Activated T-cell treated with anti-CD3 and anti-CD28 coated beads for 4 hours (primary cell): ENCODE measurements around the gene SLC9A9.

Experiments
- DNase-seq: peaks from one replicate; pipeline ENCODE4 v3.0.0-alpha.2; 2020

The SLC9A9 gene

GRCh38 chr3:143228405-143228804, 619.9 kb downstream of the SLC9A9 start:
- no peak for DNase-seq

GRCh38 chr3:143226678-143227291, 621.5 kb downstream of the SLC9A9 start:
- DNase-seq, result no peak

DNA sequence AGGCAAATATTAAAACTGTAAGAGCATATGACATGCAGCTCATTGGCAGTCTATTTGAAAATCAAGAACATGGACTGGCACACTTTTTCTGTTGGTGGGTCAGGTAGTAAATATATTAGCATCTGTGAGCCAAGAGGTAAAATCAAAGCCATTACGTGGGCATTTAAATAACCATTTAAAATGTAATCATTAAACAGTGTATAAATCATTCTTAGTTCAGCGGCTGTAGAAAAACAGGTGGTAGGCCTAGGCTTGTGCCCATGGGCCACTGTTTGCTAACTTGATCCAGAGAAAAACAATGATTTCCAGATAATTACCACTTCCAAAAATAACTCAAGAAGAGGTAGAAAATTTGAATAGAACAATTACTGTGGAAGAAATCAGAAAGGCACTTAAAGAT, 623.6 kb downstream of the SLC9A9 start:
- no peak for DNase-seq

GRCh38 chr3:143222981-143223380, 625.3 kb downstream of the SLC9A9 start:
- DNase-seq, result no peak

GRCh38 chr3:143222505-143222904, 625.8 kb downstream of the SLC9A9 start:
- DNase-seq, result no peak

- no peak for DNase-seq
Observed at GRCh38 chr3:143221446-143221845, 626.8 kb downstream of the SLC9A9 start.

GRCh38 chr3:143220741-143221140, 627.5 kb downstream of the SLC9A9 start:
- no peak for DNase-seq

- DNase-seq, result no peak
Observed at GRCh38 chr3:143218166-143218835, 630.0 kb downstream of the SLC9A9 start.

DNA sequence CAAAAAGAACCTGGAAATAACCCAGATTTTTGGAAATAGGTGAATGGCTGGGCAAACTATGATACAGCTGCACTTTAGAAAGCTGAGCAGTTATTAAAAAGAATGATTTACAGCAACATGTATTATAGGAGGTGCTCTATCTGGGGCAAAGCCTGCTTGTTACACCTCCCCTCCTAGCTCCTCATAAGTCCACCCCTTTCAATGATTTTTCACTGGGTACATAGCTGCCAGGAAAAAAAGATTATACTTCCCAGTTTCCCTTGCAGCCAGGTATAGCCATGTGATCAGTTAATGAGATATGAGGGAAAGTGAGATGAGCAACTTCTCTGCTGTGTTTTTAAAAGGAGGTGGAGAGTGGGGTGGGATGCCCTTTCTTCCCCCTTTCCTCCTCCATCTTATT, 631.0 kb downstream of the SLC9A9 start:
- no peak for DNase-seq

DNA sequence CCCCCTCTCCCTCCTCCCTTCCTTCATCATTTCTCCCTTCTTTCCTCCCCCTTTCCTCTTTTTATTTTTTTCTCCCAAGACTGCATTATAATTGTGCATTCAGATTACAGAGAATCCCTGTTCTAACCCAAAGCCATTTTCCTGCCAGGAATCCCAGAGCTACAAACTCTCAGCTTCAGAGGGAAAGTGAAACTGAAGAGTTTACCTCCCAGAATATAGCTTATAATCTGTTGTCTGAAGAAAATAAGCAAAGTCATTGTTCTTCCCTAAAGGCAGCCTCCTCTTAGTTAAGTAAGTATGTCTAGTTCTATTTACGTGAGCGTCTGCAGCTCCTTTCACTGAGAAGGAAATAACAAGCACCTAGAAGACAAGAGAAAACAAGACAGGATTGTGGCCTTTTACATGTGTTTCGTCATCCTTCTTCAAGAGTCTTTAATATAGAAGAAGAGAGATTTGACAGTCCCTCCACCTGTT, 631.5 kb downstream of the SLC9A9 start:
- no peak for DNase-seq
